ENCODE results near the gene GSDMA. TPM values are rescaled to one million over a fixed set of nuclear protein-coding genes. Genes with fewer than 3 reads are reported as not detected.

Gene GSDMA
- total and polyA plus RNA-seq, 10 of the 15 experiments (the other 5 are each of a cell fraction or from before 2014, with no cell fraction given): 0.04 to 0.11 TPM; not detected in 8

DNA sequence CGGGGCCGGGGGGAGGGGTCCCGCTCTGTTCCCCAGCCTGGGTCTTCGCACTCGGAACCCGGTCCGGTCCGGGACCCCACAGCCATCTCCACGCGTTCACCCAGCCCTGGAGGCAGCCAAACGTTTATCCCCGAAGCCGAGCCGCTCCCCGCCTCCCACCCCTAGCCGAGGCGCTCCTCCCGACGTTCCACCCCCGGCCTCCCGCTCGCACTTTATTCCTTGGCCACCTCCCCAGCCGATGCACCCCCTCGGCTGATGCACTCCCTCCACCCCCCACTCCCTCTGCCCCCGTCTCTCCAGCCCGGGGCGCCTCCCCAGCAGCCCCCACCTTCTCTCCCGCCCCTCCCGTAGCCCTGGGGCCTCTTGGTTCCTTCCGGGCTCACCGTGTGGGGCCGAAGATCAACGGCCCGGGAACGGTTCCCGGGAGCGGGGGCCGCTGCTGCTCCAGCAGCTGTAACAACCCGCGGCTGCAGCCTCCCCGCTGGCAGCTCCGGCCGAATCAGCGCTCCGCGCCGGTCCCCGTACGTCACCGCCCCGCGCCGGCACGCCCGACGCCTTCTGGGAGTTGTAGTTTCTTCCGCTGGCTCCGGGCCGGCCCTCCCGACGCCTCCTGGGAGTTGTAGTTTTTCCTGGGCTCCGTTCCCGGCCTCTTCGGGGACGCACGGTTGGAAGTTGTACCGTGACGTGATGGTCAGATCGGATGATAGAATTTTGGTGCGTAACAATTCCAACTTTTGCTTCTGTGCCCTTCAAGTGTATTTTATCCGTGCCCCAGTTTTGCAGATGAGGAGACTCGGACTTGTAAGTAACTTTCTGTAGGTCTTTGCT, 35.5 kb upstream of the GSDMA start, which contains the start of the genes LRRC3C and ORMDL3 (continued):
- TF ChIP-seq NKRF (conservative IDR thresholded peaks at IDR 0.05) (0 out of 2 replicates have a peak, but pooled peaks have one; percentile 61), SUPT20H (IDR thresholded peaks at IDR 0.05; ENCODE audit: borderline replicate concordance, control insufficient read depth, low read depth, low read length) (no peak), CBX5 (IDR thresholded peaks at IDR 0.05; ENCODE audit: low read depth) (no peak), ZNF592 (IDR thresholded peaks at IDR 0.05) (no peak), HCFC1 (IDR thresholded peaks at IDR 0.05; ENCODE audit: low read length) (peak; percentile 100), NR2C1 (IDR thresholded peaks at IDR 0.05) (peak; percentile 84), BHLHE40 (IDR thresholded peaks at IDR 0.05; ENCODE audit: borderline replicate concordance in 1 of 2, low read depth in 2 of 2, low read length in 1 of 2) (peak; percentile 46 to 62; a peak in 3 of 4 replicates), POU2F2 (IDR thresholded peaks at IDR 0.05; ENCODE audit: borderline replicate concordance, low read depth, low read length) (peak; percentile 56; the same call in 1 of the 3 replicates), YY1 (IDR thresholded peaks at IDR 0.05; ENCODE audit: low read depth, low read length) (peak; percentile 91), FOXM1 (IDR thresholded peaks at IDR 0.05; ENCODE audit: low read depth, low read length) (no peak), NFYB (IDR thresholded peaks at IDR 0.05; ENCODE audit: insufficient read depth, low read depth, low read length) (peak; percentile 57; the same call in 1 of the 2 replicates), SP1 (IDR thresholded peaks at IDR 0.05; ENCODE audit: low read depth, low read length) (peak; percentile 35), PAX5 (IDR thresholded peaks at IDR 0.05; ENCODE audit: borderline replicate concordance, low read depth, low read length) (no peak)
- TF ChIP-seq, protein P1, sequence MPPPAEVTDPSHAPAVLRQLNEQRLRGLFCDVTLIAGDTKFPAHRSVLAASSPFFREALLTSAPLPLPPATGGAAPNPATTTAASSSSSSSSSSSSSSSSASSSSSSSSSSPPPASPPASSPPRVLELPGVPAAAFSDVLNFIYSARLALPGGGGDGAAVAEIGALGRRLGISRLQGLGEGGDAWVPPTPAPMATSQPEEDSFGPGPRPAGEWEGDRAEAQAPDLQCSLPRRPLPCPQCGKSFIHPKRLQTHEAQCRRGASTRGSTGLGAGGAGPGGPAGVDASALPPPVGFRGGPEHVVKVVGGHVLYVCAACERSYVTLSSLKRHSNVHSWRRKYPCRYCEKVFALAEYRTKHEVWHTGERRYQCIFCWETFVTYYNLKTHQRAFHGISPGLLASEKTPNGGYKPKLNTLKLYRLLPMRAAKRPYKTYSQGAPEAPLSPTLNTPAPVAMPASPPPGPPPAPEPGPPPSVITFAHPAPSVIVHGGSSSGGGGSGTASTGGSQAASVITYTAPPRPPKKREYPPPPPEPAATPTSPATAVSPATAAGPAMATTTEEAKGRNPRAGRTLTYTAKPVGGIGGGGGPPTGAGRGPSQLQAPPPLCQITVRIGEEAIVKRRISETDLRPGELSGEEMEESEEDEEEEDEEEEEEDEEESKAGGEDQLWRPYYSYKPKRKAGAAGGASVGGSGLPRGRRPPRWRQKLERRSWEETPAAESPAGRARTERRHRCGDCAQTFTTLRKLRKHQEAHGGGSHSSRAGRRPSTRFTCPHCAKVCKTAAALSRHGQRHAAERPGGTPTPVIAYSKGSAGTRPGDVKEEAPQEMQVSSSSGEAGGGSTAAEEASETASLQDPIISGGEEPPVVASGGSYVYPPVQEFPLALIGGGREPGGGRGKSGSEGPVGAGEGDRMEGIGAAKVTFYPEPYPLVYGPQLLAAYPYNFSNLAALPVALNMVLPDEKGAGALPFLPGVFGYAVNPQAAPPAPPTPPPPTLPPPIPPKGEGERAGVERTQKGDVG (CRISPR knock-in tag; IDR thresholded peaks at IDR 0.05): no peak
- TF ChIP-seq, protein P2, sequence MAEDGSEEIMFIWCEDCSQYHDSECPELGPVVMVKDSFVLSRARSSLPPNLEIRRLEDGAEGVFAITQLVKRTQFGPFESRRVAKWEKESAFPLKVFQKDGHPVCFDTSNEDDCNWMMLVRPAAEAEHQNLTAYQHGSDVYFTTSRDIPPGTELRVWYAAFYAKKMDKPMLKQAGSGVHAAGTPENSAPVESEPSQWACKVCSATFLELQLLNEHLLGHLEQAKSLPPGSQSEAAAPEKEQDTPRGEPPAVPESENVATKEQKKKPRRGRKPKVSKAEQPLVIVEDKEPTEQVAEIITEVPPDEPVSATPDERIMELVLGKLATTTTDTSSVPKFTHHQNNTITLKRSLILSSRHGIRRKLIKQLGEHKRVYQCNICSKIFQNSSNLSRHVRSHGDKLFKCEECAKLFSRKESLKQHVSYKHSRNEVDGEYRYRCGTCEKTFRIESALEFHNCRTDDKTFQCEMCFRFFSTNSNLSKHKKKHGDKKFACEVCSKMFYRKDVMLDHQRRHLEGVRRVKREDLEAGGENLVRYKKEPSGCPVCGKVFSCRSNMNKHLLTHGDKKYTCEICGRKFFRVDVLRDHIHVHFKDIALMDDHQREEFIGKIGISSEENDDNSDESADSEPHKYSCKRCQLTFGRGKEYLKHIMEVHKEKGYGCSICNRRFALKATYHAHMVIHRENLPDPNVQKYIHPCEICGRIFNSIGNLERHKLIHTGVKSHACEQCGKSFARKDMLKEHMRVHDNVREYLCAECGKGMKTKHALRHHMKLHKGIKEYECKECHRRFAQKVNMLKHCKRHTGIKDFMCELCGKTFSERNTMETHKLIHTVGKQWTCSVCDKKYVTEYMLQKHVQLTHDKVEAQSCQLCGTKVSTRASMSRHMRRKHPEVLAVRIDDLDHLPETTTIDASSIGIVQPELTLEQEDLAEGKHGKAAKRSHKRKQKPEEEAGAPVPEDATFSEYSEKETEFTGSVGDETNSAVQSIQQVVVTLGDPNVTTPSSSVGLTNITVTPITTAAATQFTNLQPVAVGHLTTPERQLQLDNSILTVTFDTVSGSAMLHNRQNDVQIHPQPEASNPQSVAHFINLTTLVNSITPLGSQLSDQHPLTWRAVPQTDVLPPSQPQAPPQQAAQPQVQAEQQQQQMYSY (CRISPR knock-in tag; IDR thresholded peaks at IDR 0.05): no peak

All from GM12878 (cell line).